ENCODE measurements around the gene RELT. TPM values are rescaled to one million over a fixed set of nuclear protein-coding genes. Genes with fewer than 3 reads are reported as not detected.

The RELT gene
- total and polyA plus RNA-seq, 2 of the 13 experiments (the other 11 are each of a cell fraction or from before 2014, with no cell fraction given) = 2.5 to 4.7 TPM

DNA sequence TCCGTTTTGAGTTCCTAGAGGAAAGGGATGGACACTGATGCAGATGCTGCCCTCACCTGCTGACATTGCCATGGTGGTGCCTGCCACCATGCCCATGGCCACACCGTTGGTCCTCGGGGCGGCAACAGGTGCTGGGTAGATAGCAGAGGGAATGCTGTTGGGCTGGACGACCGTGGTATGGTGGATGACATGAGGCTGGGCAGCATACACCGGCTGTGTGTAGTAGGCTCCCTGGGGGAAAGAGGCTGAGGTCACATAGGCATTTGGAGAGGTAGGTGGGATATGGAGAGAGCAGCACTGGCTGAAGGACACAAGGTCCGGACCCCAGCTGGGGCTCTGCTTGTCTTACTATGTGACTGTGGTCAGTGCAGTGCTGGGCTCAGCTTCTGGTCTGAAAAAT, 33.2 kb downstream of the RELT start:
- Histone ChIP-seq H4K20me1 (ENCODE audit: insufficient read depth, low read length) (no peaks in the 10 kb centered on the region), H3K4me1 (ENCODE audit: insufficient read depth, low read length) (peaks cover 5% of the 10 kb centered on the region; the same call in 1 of the 2 replicates), H3K9ac (ENCODE audit: insufficient read depth, low read depth, low read length) (no peak overlapping the region), H3K27ac (ENCODE audit: extremely low read length, insufficient read depth, low read length) (no peak overlapping the region), H3K9me3 (ENCODE audit: low read length) (no peaks in the 10 kb centered on the region), H3K27me3 (ENCODE audit: control insufficient read depth in 1 of 2, insufficient read depth in 2 of 2, low read length in 2 of 2) (no peaks in the 10 kb centered on the region), H3K36me3 (replicated peaks in 1 of 2; ENCODE audit: control insufficient read depth in 1 of 2, insufficient read depth in 2 of 2, low read length in 2 of 2) (peaks cover 10 to 25% of the 10 kb centered on the region in 2 experiments), H3K4me2 (ENCODE audit: low read depth, low read length) (no peak overlapping the region), H3K79me2 (ENCODE audit: insufficient read depth, low read length) (no peaks in the 10 kb centered on the region), H2AFZ (ENCODE audit: low read length) (no peak overlapping the region), H3K4me3 (replicated peaks in 1 of 3; ENCODE audit: insufficient read depth in 1 of 3, low read depth in 2 of 3, low read length in 3 of 3) (no peak overlapping the region)
- no peak for FAIRE-seq
- DNase-seq (ENCODE audit: low spot score) = no peak
- ChIA-PET CTCF (ENCODE audit: low intra/inter-chr PET ratio, low total read pairs) (no interaction called here), POLR2A (no interaction called here)
- no peak for ATAC-seq
- intact Hi-C loops (cut with micrococcal nuclease; ENCODE audit: unreplicated experiment) = loop anchor here (10.0 kb wide), 1 partner anchor 215 kb away; no protein-coding TSS in a partner anchor
- TF ChIP-seq, protein P1, sequence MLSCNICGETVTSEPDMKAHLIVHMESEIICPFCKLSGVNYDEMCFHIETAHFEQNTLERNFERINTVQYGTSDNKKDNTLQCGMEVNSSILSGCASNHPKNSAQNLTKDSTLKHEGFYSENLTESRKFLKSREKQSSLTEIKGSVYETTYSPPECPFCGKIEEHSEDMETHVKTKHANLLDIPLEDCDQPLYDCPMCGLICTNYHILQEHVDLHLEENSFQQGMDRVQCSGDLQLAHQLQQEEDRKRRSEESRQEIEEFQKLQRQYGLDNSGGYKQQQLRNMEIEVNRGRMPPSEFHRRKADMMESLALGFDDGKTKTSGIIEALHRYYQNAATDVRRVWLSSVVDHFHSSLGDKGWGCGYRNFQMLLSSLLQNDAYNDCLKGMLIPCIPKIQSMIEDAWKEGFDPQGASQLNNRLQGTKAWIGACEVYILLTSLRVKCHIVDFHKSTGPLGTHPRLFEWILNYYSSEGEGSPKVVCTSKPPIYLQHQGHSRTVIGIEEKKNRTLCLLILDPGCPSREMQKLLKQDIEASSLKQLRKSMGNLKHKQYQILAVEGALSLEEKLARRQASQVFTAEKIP (CRISPR knock-in tag; IDR thresholded peaks at IDR 0.05; ENCODE audit: borderline replicate concordance) = no peak
- TF ChIP-seq MBNL3 (CRISPR knock-in tag; conservative IDR thresholded peaks at IDR 0.05) (no peak), MEIS2 (CRISPR knock-in tag; IDR thresholded peaks at IDR 0.05) (no peak), ZNF34 (CRISPR knock-in tag; IDR thresholded peaks at IDR 0.05; ENCODE audit: borderline replicate concordance) (no peak), ZNF761 (CRISPR knock-in tag; conservative IDR thresholded peaks at IDR 0.05) (no peak), TCF7L2 (IDR thresholded peaks at IDR 0.05; ENCODE audit: low read depth, low read length) (no peak), NCOR1 (IDR thresholded peaks at IDR 0.05; ENCODE audit: borderline replicate concordance, low read length) (no peak), KDM5A (IDR thresholded peaks at IDR 0.05; ENCODE audit: borderline replicate concordance, low read length) (no peak)
- TF ChIP-seq, protein P2, sequence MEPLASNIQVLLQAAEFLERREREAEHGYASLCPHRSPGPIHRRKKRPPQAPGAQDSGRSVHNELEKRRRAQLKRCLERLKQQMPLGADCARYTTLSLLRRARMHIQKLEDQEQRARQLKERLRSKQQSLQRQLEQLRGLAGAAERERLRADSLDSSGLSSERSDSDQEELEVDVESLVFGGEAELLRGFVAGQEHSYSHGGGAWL (CRISPR knock-in tag; IDR thresholded peaks at IDR 0.05) = no peak
- 94% methylated on average over 8 of the region's 8 CpGs for WGBS (ENCODE audit: low lambda C conversion rate)
- in situ Hi-C loops (cut with HindIII; ENCODE audit: extremely low pct_ligation_motif_present, low pct_unique_long_range_greater_than_20kb) = loop anchor here (10.0 kb wide), 1 partner anchor 215 kb away; no protein-coding TSS in a partner anchor
- BruUV-seq (replicated peaks) = no TSS peak
